ENCODE data around the gene PWP1.

The PWP1 gene

GRCh38 chr12:107685360-107686248 lies at the start of gene PWP1:
PWP1 (plus strand) TSS chr12:107685799; CDS start chr12:107685900, 101 bp downstream.
- DNase-seq, result peak; percentile 98 to 100 (median 99)

- DNase-seq, result no peak
These were observed 44.4 kb upstream of the PWP1 start for GRCh38 chr12:107641154-107641553.

GRCh38 chr12:107642240-107642639 lies 43.4 kb upstream of the PWP1 start:
- no peak for DNase-seq

GRCh38 chr12:107645630-107646333 lies 39.8 kb upstream of the PWP1 start:
- DNase-seq, result no peak

- DNase-seq, result no peak
These were observed 39.2 kb upstream of the PWP1 start for GRCh38 chr12:107646436-107646835.

GRCh38 chr12:107649661-107650061 lies 35.9 kb upstream of the PWP1 start:
- DNase-seq, result no peak

- no peak for DNase-seq
These were observed 34.6 kb upstream of the PWP1 start for GRCh38 chr12:107650977-107651376.

GRCh38 chr12:107651571-107652449 lies 33.8 kb upstream of the PWP1 start:
- DNase-seq, result no peak

GRCh38 chr12:107653519-107653918 lies 32.1 kb upstream of the PWP1 start:
- no peak for DNase-seq

GRCh38 chr12:107654873-107655272 lies 30.7 kb upstream of the PWP1 start:
- no peak for DNase-seq

GRCh38 chr12:107655281-107656065 lies 30.1 kb upstream of the PWP1 start:
- no peak for DNase-seq

- no peak for DNase-seq
These were observed 29.3 kb upstream of the PWP1 start for GRCh38 chr12:107656302-107656701.

GRCh38 chr12:107657133-107657532 lies 28.5 kb upstream of the PWP1 start:
- no peak for DNase-seq

- no peak for DNase-seq
These were observed 28.0 kb upstream of the PWP1 start for GRCh38 chr12:107657621-107658020.

- peak; percentile 72 to 77 (median 75) for DNase-seq
These were observed 25.4 kb upstream of the PWP1 start for GRCh38 chr12:107660235-107660634.

- DNase-seq, result peak; percentile 41 to 54 (median 42)
These were observed 24.7 kb upstream of the PWP1 start for GRCh38 chr12:107660861-107661415.

GRCh38 chr12:107661830-107662229 lies 23.8 kb upstream of the PWP1 start:
- DNase-seq, result peak; percentile 57 to 81 (median 74)

- peak; percentile 62 to 67 (median 67) for DNase-seq
These were observed 23.1 kb upstream of the PWP1 start for GRCh38 chr12:107662484-107662883.

- peak in 1 of 3 donors; percentile 8 for DNase-seq
These were observed 22.3 kb upstream of the PWP1 start for GRCh38 chr12:107663277-107663676.

GRCh38 chr12:107666009-107666408 lies 19.6 kb upstream of the PWP1 start:
- DNase-seq, result no peak

GRCh38 chr12:107667464-107667863 lies 18.1 kb upstream of the PWP1 start:
- no peak for DNase-seq
